ENCODE data around the gene ZNF419. TPM values are rescaled to one million over a fixed set of nuclear protein-coding genes. Genes with fewer than 3 reads are reported as not detected.

ZNF419 gene
- total and polyA plus RNA-seq, 2 of the 4 experiments (the other 2 are of a cell fraction) = 6.4 to 20.3 TPM

DNA sequence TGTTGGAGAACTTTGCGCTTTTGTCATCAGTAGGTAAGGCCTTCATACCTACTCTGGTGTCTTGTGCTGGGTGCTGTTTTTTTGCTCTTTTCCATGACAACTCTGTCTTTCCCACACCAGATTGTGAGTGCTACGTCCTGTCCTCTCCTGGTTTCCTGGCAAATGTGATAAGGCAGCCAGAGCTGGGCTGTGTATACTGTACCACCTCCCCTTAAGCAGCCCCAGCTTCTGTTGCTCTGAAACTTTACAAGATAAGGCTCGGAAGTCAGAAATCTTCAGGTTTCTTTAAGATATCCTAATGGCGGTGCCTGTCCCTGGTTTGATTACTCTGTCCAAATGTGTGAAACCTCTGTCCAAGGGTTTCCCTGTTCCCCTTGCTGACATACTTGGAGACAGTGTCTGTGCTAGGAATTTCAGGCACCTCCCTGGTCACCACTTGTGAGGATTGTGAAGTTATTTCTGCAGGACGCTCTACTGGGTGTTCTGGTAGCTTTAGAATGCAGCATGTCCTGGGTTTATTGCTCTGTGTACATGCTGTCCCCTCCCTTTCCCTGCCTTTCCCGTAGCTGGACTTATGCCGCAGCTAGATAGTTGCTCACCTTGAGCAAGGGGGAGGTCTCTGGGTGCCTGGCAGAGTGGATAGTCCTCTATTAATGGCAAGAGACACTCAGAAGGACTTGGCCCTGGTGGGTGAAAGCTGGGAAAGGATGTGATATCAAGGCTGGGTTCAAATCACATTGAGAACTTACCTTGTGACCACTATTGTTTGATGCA, 45.4 kb upstream of the ZNF419 start:
- Histone ChIP-seq H2BK15ac (ENCODE audit: low read depth, low read length) (no peak overlapping the region), H4K20me1 (ENCODE audit: insufficient read depth, low read length) (no peaks in the 10 kb centered on the region; the same call in 1 of the 2 replicates), H3K14ac (replicated peaks; ENCODE audit: low read depth, low read length) (no peak overlapping the region), H3K4me3 (ENCODE audit: insufficient read depth, low read depth, low read length) (no peak overlapping the region), H3K4me2 (ENCODE audit: low read depth, low read length) (no peak overlapping the region), H3K36me3 (ENCODE audit: control insufficient read depth, insufficient read depth, low read length) (peaks cover 25% of the 10 kb centered on the region), H4K91ac (ENCODE audit: insufficient read depth, low read depth, low read length) (no peak overlapping the region), H2AFZ (replicated peaks; ENCODE audit: low read length, poor library complexity) (no peak overlapping the region), H3K9me1 (ENCODE audit: insufficient read depth, low read length) (no peaks in the 10 kb centered on the region), H3K56ac (ENCODE audit: extremely low read depth, insufficient read depth, low read length) (no peak overlapping the region), H3K9ac (ENCODE audit: low read depth, low read length) (no peak overlapping the region), H3K4ac (ENCODE audit: low read depth, low read length) (no peak overlapping the region), H3K18ac (ENCODE audit: low read depth, low read length) (no peak overlapping the region), H3K23ac (ENCODE audit: low read depth, low read length) (no peak overlapping the region), H3K27ac (ENCODE audit: insufficient read depth, low read length) (no peak overlapping the region), H4K8ac (ENCODE audit: low read depth in 2 of 2, low read length in 2 of 2) (no peak overlapping the region), H3K9me3 (ENCODE audit: control insufficient read depth, insufficient read depth, low read length) (peaks cover 22% of the 10 kb centered on the region), H2AK5ac (ENCODE audit: low read depth, low read length) (no peak overlapping the region), H4K5ac (ENCODE audit: low read depth, low read length) (no peak overlapping the region), H2BK120ac (ENCODE audit: low read depth, low read length) (no peak overlapping the region), H2BK5ac (ENCODE audit: low read depth, low read length, poor library complexity, severe bottlenecking) (no peak overlapping the region), H3K79me1 (ENCODE audit: low read depth in 1 of 2, low read length in 2 of 2) (peaks cover 31 to 49% of the 10 kb centered on the region in 2 experiments), H2BK20ac (ENCODE audit: low read depth, low read length) (no peak overlapping the region), H3K4me1 (ENCODE audit: control insufficient read depth, insufficient read depth, low read length) (no peaks in the 10 kb centered on the region), H2AK9ac (replicated peaks; ENCODE audit: low read depth, low read length, poor library complexity) (no peak overlapping the region), H3K27me3 (ENCODE audit: control insufficient read depth, insufficient read depth, low read length) (no peaks in the 10 kb centered on the region)
- intact Hi-C loops (cut with micrococcal nuclease) (no loop called here), in situ Hi-C loops (cut with MboI; ENCODE audit: low sequenced_read_pairs) (no loop called here), dilution Hi-C loops (cut with HindIII; ENCODE audit: low sequenced_read_pairs, unreplicated experiment) (no loop called here)
- ATAC-seq (ENCODE audit: low read depth) (no peak), DNase-seq (no peak)
- POLR2A ChIA-PET (ENCODE audit: unreplicated experiment) = no interaction called here
- no TSS peak for BruUV-seq (replicated peaks)
- CTCF ChIA-PET = no interaction called here
- TF ChIP-seq RAD21 (IDR thresholded peaks at IDR 0.05; ENCODE audit: low read length) (no peak), POLR2A (IDR thresholded peaks at IDR 0.05; ENCODE audit: low read depth, low read length) (no peak), MXI1 (IDR thresholded peaks at IDR 0.05; ENCODE audit: borderline replicate concordance, low read depth, low read length) (no peak), RFX5 (IDR thresholded peaks at IDR 0.05; ENCODE audit: low read depth, low read length) (no peak), SMC3 (IDR thresholded peaks at IDR 0.05; ENCODE audit: low read depth, low read length) (no peak), CHD1 (IDR thresholded peaks at IDR 0.05; ENCODE audit: low read depth, low read length) (no peak), BHLHE40 (IDR thresholded peaks at IDR 0.05; ENCODE audit: low read depth, low read length) (no peak)
- TF ChIP-seq, protein P1, sequence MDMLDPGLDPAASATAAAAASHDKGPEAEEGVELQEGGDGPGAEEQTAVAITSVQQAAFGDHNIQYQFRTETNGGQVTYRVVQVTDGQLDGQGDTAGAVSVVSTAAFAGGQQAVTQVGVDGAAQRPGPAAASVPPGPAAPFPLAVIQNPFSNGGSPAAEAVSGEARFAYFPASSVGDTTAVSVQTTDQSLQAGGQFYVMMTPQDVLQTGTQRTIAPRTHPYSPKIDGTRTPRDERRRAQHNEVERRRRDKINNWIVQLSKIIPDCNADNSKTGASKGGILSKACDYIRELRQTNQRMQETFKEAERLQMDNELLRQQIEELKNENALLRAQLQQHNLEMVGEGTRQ (IDR thresholded peaks at IDR 0.05; ENCODE audit: low read depth, low read length) = no peak
- TF ChIP-seq, protein P2, sequence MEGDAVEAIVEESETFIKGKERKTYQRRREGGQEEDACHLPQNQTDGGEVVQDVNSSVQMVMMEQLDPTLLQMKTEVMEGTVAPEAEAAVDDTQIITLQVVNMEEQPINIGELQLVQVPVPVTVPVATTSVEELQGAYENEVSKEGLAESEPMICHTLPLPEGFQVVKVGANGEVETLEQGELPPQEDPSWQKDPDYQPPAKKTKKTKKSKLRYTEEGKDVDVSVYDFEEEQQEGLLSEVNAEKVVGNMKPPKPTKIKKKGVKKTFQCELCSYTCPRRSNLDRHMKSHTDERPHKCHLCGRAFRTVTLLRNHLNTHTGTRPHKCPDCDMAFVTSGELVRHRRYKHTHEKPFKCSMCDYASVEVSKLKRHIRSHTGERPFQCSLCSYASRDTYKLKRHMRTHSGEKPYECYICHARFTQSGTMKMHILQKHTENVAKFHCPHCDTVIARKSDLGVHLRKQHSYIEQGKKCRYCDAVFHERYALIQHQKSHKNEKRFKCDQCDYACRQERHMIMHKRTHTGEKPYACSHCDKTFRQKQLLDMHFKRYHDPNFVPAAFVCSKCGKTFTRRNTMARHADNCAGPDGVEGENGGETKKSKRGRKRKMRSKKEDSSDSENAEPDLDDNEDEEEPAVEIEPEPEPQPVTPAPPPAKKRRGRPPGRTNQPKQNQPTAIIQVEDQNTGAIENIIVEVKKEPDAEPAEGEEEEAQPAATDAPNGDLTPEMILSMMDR (conservative IDR thresholded peaks at IDR 0.05; ENCODE audit: low read depth, low read length) = no peak
- WGBS, 2 experiments (ENCODE audit: extremely low coverage in 2 of 2, insufficient read length in 1 of 2) = 100% methylated on average over 1 of the region's 7 CpGs; no CpG with 5 or more reads in 1 of the 2 experiments

All from IMR-90 (cell line).